ENCODE measurements around the gene PTPRF.

The PTPRF gene

GRCh38 chr1:43518935-43519686 is 11.6 kb upstream of the PTPRF start:
- H3K27ac ChIP-seq: no peak overlapping the region
- no peaks in the 10 kb centered on the region for H3K9me3 ChIP-seq (ENCODE audit: severe bottlenecking)
- H3K27me3 ChIP-seq (ENCODE audit: insufficient read depth, low read depth, severe bottlenecking): no peaks in the 10 kb centered on the region
- TF ChIP-seq, protein P1, sequence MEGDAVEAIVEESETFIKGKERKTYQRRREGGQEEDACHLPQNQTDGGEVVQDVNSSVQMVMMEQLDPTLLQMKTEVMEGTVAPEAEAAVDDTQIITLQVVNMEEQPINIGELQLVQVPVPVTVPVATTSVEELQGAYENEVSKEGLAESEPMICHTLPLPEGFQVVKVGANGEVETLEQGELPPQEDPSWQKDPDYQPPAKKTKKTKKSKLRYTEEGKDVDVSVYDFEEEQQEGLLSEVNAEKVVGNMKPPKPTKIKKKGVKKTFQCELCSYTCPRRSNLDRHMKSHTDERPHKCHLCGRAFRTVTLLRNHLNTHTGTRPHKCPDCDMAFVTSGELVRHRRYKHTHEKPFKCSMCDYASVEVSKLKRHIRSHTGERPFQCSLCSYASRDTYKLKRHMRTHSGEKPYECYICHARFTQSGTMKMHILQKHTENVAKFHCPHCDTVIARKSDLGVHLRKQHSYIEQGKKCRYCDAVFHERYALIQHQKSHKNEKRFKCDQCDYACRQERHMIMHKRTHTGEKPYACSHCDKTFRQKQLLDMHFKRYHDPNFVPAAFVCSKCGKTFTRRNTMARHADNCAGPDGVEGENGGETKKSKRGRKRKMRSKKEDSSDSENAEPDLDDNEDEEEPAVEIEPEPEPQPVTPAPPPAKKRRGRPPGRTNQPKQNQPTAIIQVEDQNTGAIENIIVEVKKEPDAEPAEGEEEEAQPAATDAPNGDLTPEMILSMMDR (IDR thresholded peaks at IDR 0.05; ENCODE audit: low read depth, low read length): no peak
- no peaks in the 10 kb centered on the region for H3K36me3 ChIP-seq
- no peak for DNase-seq
- no peak overlapping the region for H3K4me3 ChIP-seq (ENCODE audit: low read depth, low read length)

- Histone ChIP-seq H3K27me3 (ENCODE audit: insufficient read depth, low read depth, severe bottlenecking) (no peaks in the 10 kb centered on the region), H3K27ac (peak overlapping the region; percentile 25), H3K4me3 (ENCODE audit: low read depth, low read length) (no peak overlapping the region), H3K36me3 (no peaks in the 10 kb centered on the region), H3K9me3 (ENCODE audit: severe bottlenecking) (no peaks in the 10 kb centered on the region)
- DNase-seq: peak; percentile 68
- TF ChIP-seq, protein P1 (IDR thresholded peaks at IDR 0.05; ENCODE audit: low read depth, low read length): peak; percentile 41; the same call in 1 of the 2 replicates
Observed at GRCh38 chr1:43520100-43520778, 10.4 kb upstream of the PTPRF start.

GRCh38 chr1:43521078-43521477 is 9.6 kb upstream of the PTPRF start:
- Histone ChIP-seq H3K4me3 (ENCODE audit: low read depth, low read length) (no peak overlapping the region), H3K27ac (peak overlapping the region; percentile 25), H3K36me3 (no peaks in the 10 kb centered on the region), H3K27me3 (ENCODE audit: insufficient read depth, low read depth, severe bottlenecking) (no peaks in the 10 kb centered on the region), H3K9me3 (ENCODE audit: severe bottlenecking) (no peaks in the 10 kb centered on the region)
- no peak for DNase-seq
- TF ChIP-seq, protein P1 (IDR thresholded peaks at IDR 0.05; ENCODE audit: low read depth, low read length): no peak

DNA sequence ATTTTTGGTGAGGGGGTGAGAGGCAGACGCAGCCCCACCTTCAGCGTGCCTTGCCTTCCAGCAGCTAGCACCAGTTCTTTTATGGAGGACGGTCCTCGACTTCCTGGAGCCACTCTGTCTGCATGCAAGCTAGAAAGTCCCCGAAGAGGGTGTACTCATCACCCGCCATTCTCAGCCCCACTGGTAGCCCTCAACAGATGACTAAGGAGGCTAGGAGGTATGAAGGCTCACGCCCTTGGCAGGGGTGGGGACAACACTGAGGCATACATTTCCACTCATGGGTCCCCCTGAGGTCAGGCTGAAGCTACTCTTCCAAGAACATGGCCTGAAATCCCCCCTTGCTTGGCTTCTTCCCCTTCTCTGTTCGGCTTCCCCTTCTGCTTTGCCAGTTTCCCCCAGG is 8.9 kb upstream of the PTPRF start:
- TF ChIP-seq, protein P1 (IDR thresholded peaks at IDR 0.05; ENCODE audit: low read depth, low read length): no peak
- no peak overlapping the region for H3K27ac ChIP-seq
- no peak for DNase-seq
- H3K9me3 ChIP-seq (ENCODE audit: severe bottlenecking): no peaks in the 10 kb centered on the region
- no peak overlapping the region for H3K4me3 ChIP-seq (ENCODE audit: low read depth, low read length)
- H3K36me3 ChIP-seq: no peaks in the 10 kb centered on the region
- no peaks in the 10 kb centered on the region for H3K27me3 ChIP-seq (ENCODE audit: insufficient read depth, low read depth, severe bottlenecking)

- Histone ChIP-seq H3K27me3 (ENCODE audit: insufficient read depth, low read depth, severe bottlenecking) (no peaks in the 10 kb centered on the region), H3K9me3 (ENCODE audit: severe bottlenecking) (no peaks in the 10 kb centered on the region), H3K4me3 (ENCODE audit: low read depth, low read length) (no peak overlapping the region), H3K36me3 (no peaks in the 10 kb centered on the region), H3K27ac (no peak overlapping the region)
- TF ChIP-seq, protein P1 (IDR thresholded peaks at IDR 0.05; ENCODE audit: low read depth, low read length): no peak
- no peak for DNase-seq
Observed at GRCh38 chr1:43522431-43522775, 8.3 kb upstream of the PTPRF start.

Data from WERI-Rb-1 (cell line).